Activated CD4-positive, CD25-positive, alpha-beta regulatory T cell treated with anti-CD3 and anti-CD28 coated beads, Interleukin-2, amount 50 U/mL, for 24 hours (primary cell): ENCODE data around the gene MLXIP.

Experiments
- ATAC-seq, 2 donors: fragments of 150-1000 bp; cut with Tn5 transposase; one replicate each; pipeline ENCODE4 v1.10.0; 2021; ENCODE audit warnings: mild to moderate bottlenecking in 1 of 2, moderate library complexity in 1 of 2

Gene MLXIP

GRCh38 chr12:122189626-122190475 is 111.3 kb downstream of the MLXIP start:
- ATAC-seq: no peak

GRCh38 chr12:122190842-122191668 is 112.5 kb downstream of the MLXIP start:
- peak; percentile 56 to 84 for ATAC-seq

DNA sequence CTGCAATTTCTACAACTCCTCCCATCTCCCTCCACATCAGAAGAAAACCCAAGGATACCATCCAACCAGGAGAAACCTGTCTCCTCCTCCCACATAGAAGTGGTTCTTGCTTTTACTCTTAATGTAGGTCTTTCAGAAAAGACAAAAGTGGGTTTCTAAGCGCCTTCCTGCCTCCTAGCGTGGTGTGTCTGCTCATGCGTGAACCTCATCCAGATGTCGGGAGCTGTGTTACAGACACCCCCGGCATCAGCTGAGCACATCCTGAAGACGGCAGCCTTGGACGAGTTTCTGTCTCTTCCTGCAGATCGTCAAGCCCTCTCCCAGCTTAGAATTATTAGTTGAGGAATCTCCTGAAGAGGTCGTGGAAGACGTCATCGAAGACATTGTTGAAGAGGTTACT is 113.9 kb downstream of the MLXIP start:
- no peak for ATAC-seq

DNA sequence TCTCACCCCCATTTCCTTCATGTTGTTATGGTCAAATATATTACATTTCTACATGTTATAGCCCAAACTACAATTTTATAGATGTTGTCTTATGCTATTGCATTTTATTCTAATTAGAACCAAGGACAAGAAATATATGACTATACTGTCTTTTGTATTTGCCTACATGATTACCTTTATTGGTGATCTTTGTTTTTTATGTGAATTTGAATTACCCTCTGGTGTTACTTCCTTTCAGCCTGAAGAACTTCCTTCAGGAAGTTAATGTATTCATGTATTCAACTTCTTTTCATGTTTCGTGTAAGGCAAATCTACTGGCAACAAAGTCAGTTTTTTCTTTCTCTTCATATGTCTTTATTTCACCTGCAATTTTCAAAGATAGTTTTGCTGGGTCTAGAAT is 116.2 kb downstream of the MLXIP start:
- ATAC-seq: no peak

- ATAC-seq: no peak
These were observed 116.8 kb downstream of the MLXIP start for GRCh38 chr12:122195405-122195804.
